ENCODE results near the gene CALN1.

The CALN1 gene

GRCh38 chr7:72325561-72325960 lies 86.6 kb downstream of the CALN1 start:
- DNase-seq (ENCODE audit: low read depth in 3 of 3), result no peak

DNA sequence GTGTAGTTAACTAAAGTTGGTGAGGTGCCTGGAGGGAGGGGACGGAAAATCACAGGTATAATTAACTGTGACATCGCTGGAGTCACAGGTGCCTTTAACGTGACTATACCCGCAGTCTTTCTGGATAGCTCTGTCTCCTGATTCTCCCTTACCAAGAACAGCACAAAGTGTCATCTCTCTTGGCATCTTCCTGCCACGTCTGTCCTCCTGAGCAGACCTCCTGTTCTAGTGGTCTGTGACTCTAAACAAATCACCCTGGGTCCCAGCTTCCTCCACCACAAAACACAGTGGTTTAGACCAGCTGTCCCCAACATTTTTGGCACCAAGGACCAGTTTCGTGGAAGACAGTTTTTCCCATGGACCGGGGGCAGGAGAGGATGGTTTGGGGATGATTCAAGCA lies 90.5 kb downstream of the CALN1 start:
- DNase-seq (ENCODE audit: low read depth in 3 of 3), result no peak

DNA sequence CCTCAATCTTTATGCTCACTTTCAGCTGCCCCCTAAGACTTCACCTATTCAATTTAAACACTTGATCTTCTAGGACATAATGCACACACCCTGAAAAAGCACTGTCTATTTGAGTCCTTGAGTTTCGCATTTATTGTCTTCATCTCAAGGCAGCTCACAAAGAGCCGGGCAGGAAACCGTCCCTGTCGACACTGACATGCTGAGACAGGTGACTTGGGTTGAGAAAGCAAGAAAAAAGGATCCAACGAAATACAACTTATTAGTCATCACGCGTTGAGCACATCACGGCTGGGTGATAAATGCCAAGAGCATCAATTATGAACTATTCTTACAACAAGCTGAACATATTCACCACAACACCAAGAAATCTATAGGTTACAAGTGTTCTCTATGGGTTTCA lies 91.1 kb downstream of the CALN1 start:
- DNase-seq (ENCODE audit: low read depth in 3 of 3), result no peak

DNA sequence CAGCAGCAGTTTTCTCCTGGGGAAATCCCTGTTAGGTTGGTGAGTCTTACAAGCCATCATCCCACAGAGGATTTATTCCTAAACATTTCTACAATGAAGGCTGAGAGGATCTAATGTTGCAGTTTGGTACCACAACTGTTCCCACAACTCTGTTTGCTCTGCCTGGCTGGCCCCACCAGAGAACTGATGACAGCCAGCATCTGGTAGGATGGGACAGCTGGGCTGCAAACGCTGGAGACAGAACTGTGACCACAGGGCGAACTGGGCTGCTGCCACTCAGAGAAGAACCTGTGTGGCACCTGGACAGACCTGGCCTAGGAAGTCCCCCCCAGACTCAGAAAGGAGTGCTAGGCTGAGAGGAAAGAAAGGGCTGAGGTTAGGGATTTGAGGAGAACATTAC lies 94.8 kb downstream of the CALN1 start:
- no peak for DNase-seq (ENCODE audit: low read depth in 3 of 3)

DNA sequence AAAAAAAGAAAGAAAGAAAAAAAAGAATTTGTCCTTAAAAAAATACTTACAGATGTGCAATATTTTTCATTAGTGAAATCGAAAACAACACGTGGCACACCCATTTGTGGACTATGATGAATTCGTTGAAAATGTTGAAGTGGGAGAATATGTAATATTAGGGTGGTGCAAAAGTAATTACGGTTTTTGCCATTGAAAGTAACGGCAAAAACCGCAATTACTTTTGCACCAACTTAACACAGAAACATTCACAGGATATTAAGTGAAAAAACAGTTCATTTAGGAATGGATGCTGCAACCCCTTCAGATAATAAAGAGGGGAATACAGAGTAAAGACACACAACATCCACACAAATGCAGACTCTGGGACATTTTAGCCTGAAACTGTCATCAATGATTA lies 96.0 kb downstream of the CALN1 start:
- no peak for DNase-seq (ENCODE audit: low read depth in 3 of 3)

DNA sequence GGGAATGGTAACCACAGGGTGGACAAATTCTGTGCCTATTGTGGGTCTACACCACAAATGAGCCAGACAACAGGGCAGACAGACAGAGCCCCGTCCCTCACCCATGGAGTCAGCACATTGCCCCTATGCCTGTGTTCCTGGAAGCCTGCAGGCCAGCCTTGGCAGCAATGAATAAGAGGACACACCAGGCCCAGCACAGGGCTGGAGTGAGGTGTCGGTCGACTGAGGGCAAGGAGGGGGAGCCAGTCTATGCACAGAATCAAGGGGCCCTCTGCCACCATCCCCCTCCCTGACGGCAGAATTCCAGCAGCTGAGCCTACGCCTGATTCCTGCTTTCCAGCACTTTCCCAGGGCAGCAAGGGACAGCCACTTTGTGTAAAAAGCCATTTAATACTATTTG lies 98.2 kb downstream of the CALN1 start:
- no peak for DNase-seq (ENCODE audit: low read depth in 3 of 3)

- no peak for DNase-seq (ENCODE audit: low read depth in 3 of 3)
Observed at GRCh38 chr7:72310301-72310700, 101.8 kb downstream of the CALN1 start.

DNA sequence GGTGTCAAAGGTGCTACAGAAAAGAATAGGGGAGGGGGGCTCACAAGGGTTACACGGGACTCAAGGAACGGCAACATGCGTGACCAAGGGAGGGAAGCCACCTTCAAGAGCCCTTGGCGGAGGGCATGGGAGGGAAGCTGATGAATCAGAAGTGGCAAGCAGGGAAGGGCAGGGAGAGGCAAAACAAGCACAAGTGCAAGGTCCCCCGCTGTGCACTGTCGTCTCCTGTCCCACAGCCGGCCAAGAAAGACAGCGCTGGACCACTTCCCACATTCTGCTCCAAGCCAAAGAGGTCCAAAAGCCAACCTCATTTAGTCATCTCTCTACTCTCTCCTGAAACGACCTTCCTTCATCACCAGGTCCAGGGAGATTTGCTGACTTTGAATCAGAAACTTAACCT lies 102.7 kb downstream of the CALN1 start:
- DNase-seq (ENCODE audit: low read depth in 3 of 3), result no peak

DNA sequence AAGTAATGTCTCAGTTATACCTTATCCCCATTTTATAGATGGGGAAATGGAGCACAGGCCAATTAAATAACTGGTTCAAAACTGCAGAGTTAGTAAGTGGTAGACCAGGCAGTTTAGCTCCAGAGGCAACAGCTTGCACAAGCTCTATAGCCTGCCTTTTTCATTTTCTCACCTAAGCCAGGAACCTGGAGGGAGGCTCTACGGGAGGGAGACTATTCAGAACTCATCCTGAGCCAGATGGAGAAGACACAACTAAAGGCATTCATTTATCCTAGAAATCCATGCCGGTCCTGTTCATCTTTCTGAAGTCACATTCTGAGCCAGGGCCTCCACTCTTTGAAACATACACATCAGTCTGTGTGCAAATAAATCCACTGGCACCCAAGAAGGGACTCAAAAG lies 103.2 kb downstream of the CALN1 start:
- no peak for DNase-seq (ENCODE audit: low read depth in 3 of 3)

DNA sequence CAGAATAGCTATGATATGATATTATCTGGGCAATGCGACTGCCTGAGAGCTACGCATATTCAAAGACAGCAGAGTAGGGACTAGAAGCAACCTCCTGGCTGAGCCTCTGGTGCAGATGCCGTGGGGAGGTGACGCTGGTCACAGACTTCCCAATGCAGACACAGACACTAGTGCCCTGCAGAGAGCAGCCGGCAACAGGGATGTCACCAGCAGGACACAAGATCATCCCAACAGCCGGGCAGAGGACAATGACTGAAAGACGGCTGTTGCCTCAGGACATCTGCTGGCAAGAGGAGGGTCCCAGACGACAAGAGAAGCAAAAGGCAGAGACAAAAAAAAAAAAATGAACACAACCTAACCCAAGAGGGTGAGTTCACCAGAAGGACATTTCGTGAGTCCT lies 104.6 kb downstream of the CALN1 start:
- no peak for DNase-seq (ENCODE audit: low read depth in 3 of 3)

GRCh38 chr7:72298912-72299311 lies 113.2 kb downstream of the CALN1 start:
- no peak for DNase-seq (ENCODE audit: low read depth in 3 of 3)

GRCh38 chr7:72298091-72298490 lies 114.0 kb downstream of the CALN1 start:
- DNase-seq (ENCODE audit: low read depth in 3 of 3), result no peak

- no peak for DNase-seq (ENCODE audit: low read depth in 3 of 3)
Observed at GRCh38 chr7:72297636-72298035, 114.5 kb downstream of the CALN1 start.

- DNase-seq (ENCODE audit: low read depth in 3 of 3), result no peak
Observed at GRCh38 chr7:72292794-72293193, 119.3 kb downstream of the CALN1 start.

GRCh38 chr7:72292118-72292517 lies 120.0 kb downstream of the CALN1 start:
- DNase-seq (ENCODE audit: low read depth in 3 of 3), result no peak

GRCh38 chr7:72286519-72286918 lies 125.6 kb downstream of the CALN1 start:
- no peak for DNase-seq (ENCODE audit: low read depth in 3 of 3)

DNA sequence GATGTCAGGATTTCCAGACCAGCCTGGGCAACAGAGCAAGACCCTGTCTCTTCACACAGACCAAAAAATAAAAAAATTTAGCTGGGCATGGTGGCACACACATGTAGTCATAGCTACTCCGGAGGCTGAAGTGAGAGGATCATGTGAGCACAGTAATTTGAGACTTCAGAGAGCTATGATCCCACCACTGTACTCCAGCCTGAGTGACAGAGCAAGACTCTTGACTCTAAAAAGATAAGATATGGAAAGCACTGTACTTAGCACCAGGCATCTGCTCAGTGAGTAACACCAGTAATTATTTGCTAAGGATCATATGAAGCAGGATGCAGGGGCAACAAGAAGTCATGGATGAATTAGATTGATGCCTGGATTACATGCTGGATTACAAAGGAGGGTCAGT lies 128.8 kb downstream of the CALN1 start:
- DNase-seq (ENCODE audit: low read depth in 3 of 3), result no peak

- DNase-seq (ENCODE audit: low read depth in 3 of 3), result no peak
Observed at GRCh38 chr7:72281308-72281707, 130.8 kb downstream of the CALN1 start.

DNA sequence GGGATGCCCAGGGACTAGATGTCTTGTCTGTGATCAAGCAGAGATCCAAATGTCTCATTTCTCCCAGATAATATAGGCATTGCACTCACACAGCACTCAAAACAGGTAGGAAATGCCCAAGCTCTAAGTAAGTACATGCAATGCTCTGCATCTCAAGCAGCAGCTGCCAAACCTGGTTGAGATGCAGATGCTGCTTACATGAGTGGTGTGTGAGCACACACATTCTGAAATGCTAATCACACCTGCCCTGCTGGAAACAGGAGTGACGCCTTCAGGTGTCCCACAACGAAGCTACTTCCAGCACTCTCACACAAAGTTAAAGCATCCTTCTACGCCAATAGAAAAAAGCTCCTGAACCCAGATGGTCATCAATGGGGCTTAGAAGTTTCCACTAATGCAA lies 132.9 kb downstream of the CALN1 start:
- DNase-seq (ENCODE audit: low read depth in 3 of 3), result no peak

- no peak for DNase-seq (ENCODE audit: low read depth in 3 of 3)
Observed at GRCh38 chr7:72278550-72278949, 133.6 kb downstream of the CALN1 start.

- no peak for DNase-seq (ENCODE audit: low read depth in 3 of 3)
Observed at GRCh38 chr7:72275382-72276070, 136.6 kb downstream of the CALN1 start.

DNA sequence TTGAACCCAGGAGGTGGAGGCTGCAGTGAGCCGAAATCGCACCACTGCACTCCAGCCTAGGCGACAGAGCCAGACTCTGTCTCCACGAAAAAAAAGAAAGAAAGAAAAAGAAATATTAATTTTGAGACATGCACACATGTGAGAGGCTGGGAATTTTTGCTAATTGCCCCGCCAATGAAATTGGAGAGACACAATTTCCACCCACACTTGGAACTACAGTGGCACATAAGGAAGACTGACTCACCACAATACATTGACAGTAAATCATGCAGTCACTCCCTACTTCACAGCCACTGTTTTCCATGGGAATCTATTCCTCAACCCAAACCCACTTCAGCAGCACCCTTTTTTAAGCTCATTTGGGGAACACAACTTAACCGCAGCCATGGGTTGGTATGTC lies 139.7 kb downstream of the CALN1 start:
- no peak for DNase-seq (ENCODE audit: low read depth in 3 of 3)

GRCh38 chr7:72268796-72269195 lies 143.3 kb downstream of the CALN1 start:
- DNase-seq (ENCODE audit: low read depth in 3 of 3), result no peak

DNA sequence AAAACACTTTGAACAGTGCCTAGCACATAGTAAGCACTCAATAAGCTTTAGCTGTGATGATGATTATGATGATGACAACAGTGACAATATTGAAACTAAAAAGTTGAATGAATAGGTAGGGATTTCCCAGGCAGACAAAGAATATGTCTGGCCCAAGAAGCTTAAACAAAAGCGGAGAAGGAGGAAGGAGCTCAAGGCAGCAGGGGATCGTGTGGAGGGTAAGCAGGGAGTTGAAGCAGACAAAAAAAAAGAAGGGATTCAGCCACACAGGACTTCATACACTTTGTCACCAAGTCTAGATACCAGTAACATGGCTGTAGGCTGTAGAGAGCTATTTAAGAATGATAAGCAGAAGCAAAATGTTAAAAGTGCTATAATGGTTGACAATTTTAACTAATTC lies 144.0 kb downstream of the CALN1 start:
- no peak for DNase-seq (ENCODE audit: low read depth in 3 of 3)

All from stimulated activated CD4-positive, alpha-beta T cell treated with anti-CD3 and anti-CD28 coated beads, TNF-alpha, amount 100 ng/mL, for 48 hours (primary cell).